ENCODE measurements around the gene S100A16. TPM values are rescaled to one million over a fixed set of nuclear protein-coding genes. Genes with fewer than 3 reads are reported as not detected.

The S100A16 gene
- total and polyA plus RNA-seq, 9 of the 15 experiments (the other 6 are each of a cell fraction or from before 2014, with no cell fraction given) = 1.6 to 6.9 (median 4.3) TPM

DNA sequence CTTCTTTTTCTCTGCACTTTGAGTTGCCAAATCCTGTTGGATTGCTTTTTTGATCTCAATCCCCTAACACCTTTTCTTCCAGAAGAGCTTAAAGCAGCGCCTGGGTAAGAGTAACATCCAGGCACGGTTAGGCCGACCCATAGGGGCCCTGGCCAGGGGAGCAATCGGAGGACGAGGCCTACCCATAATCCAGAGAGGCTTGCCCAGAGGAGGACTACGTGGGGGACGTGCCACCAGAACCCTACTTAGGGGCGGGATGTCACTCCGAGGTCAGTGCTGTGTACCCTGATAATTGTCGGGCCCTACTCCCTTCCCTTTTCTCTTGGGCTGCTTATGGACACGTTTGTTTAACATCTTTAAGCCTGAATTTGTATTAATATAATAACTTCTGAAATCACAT, 29.2 kb upstream of the S100A16 start:
- DNase-seq (ENCODE audit: extremely low read depth in 1 of 4, low spot score in 3 of 4) (no peak), ATAC-seq (no peak), FAIRE-seq (no peak)
- no peaks in the 10 kb centered on the region; the same call in 1 of the 2 replicates for H4K20me1 ChIP-seq (replicated peaks; ENCODE audit: control insufficient read depth, insufficient read depth, low read length)
- no peak overlapping the region for H2AFZ ChIP-seq (ENCODE audit: low read depth, low read length)
- TF ChIP-seq PHTF2 (CRISPR knock-in tag; IDR thresholded peaks at IDR 0.05) = no peak
- TF ChIP-seq SNIP1 (IDR thresholded peaks at IDR 0.05; ENCODE audit: low read depth) = no peak
- no peak for TF ChIP-seq BHLHE40 (IDR thresholded peaks at IDR 0.05; ENCODE audit: low read length)
- no peak for TF ChIP-seq CBX8 (IDR thresholded peaks at IDR 0.05; ENCODE audit: borderline replicate concordance, extremely low read depth, low read depth, low read length, poor library complexity, severe bottlenecking)
- TF ChIP-seq SMARCA4 (IDR thresholded peaks at IDR 0.05) = no peak
- TF ChIP-seq, protein P1, sequence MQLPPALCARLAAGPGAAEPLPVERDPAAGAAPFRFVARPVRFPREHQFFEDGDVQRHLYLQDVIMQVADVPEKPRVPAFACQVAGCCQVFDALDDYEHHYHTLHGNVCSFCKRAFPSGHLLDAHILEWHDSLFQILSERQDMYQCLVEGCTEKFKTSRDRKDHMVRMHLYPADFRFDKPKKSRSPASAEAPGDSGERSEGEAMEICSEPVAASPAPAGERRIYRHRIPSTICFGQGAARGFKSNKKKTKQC (CRISPR knock-in tag; IDR thresholded peaks at IDR 0.05) = no peak
- TF ChIP-seq RHOXF2B (CRISPR knock-in tag; conservative IDR thresholded peaks at IDR 0.05) = no peak
- TF ChIP-seq LARP7 (IDR thresholded peaks at IDR 0.05) = no peak
- TF ChIP-seq ETV5 (CRISPR knock-in tag; IDR thresholded peaks at IDR 0.05; ENCODE audit: low read depth) = no peak
- no peak for TF ChIP-seq MAFG (tag; conservative IDR thresholded peaks at IDR 0.05)
- TF ChIP-seq, protein P2, sequence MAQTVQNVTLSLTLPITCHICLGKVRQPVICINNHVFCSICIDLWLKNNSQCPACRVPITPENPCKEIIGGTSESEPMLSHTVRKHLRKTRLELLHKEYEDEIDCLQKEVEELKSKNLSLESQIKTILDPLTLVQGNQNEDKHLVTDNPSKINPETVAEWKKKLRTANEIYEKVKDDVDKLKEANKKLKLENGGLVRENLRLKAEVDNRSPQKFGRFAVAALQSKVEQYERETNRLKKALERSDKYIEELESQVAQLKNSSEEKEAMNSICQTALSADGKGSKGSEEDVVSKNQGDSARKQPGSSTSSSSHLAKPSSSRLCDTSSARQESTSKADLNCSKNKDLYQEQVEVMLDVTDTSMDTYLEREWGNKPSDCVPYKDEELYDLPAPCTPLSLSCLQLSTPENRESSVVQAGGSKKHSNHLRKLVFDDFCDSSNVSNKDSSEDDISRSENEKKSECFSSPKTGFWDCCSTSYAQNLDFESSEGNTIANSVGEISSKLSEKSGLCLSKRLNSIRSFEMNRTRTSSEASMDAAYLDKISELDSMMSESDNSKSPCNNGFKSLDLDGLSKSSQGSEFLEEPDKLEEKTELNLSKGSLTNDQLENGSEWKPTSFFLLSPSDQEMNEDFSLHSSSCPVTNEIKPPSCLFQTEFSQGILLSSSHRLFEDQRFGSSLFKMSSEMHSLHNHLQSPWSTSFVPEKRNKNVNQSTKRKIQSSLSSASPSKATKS (CRISPR knock-in tag; IDR thresholded peaks at IDR 0.05) = no peak
- TF ChIP-seq, protein P3, sequence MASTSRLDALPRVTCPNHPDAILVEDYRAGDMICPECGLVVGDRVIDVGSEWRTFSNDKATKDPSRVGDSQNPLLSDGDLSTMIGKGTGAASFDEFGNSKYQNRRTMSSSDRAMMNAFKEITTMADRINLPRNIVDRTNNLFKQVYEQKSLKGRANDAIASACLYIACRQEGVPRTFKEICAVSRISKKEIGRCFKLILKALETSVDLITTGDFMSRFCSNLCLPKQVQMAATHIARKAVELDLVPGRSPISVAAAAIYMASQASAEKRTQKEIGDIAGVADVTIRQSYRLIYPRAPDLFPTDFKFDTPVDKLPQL (IDR thresholded peaks at IDR 0.05; ENCODE audit: extremely low read depth, insufficient read length) = no peak
- TF ChIP-seq CAMTA2 (CRISPR knock-in tag; conservative IDR thresholded peaks at IDR 0.05) = no peak
- TF ChIP-seq ZNF41 (CRISPR knock-in tag; conservative IDR thresholded peaks at IDR 0.05) = no peak
- TF ChIP-seq, protein P4, sequence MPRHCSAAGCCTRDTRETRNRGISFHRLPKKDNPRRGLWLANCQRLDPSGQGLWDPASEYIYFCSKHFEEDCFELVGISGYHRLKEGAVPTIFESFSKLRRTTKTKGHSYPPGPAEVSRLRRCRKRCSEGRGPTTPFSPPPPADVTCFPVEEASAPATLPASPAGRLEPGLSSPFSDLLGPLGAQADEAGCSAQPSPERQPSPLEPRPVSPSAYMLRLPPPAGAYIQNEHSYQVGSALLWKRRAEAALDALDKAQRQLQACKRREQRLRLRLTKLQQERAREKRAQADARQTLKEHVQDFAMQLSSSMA (CRISPR knock-in tag; IDR thresholded peaks at IDR 0.05) = no peak
- TF ChIP-seq KLF6 (CRISPR knock-in tag; IDR thresholded peaks at IDR 0.05; ENCODE audit: borderline replicate concordance) = no peak
- 0 out of 4 replicates have a peak overlapping the region, but pooled peaks of 1 of the 2 experiments have one; percentile 2 for H3K9ac ChIP-seq (ENCODE audit: insufficient read depth in 1 of 2, low read depth in 2 of 2, low read length in 2 of 2)
- no peaks in the 10 kb centered on the region; a peak in 1 of 5 replicates for H3K4me1 ChIP-seq (replicated peaks in 1 of 2; ENCODE audit: control insufficient read depth in 2 of 2, insufficient read depth in 2 of 2, low read length in 2 of 2)
- peaks cover 23% of the 10 kb centered on the region for H3K79me2 ChIP-seq (ENCODE audit: control insufficient read depth, insufficient read depth, low read length)
- CTCF ChIA-PET (ENCODE audit: low intra/inter-chr PET ratio) = no interaction called here
- in situ Hi-C loops (cut with MboI) = no loop called here
- H3K27me3 ChIP-seq (ENCODE audit: control insufficient read depth in 2 of 2, insufficient read depth in 2 of 2, low read length in 2 of 2) = no peaks in the 10 kb centered on the region
- H3K27ac ChIP-seq (ENCODE audit: extremely low read depth, low read depth, low read length) = no peak overlapping the region
- H3K9me1 ChIP-seq (ENCODE audit: control insufficient read depth, insufficient read depth, low read length) = no peaks in the 10 kb centered on the region
- POLR2A ChIA-PET = interaction anchor here (0.8 to 11.6 kb wide), 3 partner anchors 8 to 147 kb away, joined by 3 to 205 read pairs (median 23); partner anchors contain the start of gene S100A13
- WGBS (ENCODE audit: insufficient coverage, low coverage, missing lambda C conversion rate) = 85% methylated on average over 10 of the region's 11 CpGs
- H3K4me3 ChIP-seq = no peak overlapping the region
- H3K4me2 ChIP-seq (ENCODE audit: insufficient read depth, low read length) = no peak overlapping the region
- intact Hi-C loops (cut with micrococcal nuclease) = no loop called here
- H3K9me3 ChIP-seq (replicated peaks; ENCODE audit: control insufficient read depth, insufficient read depth, low read depth, low read length) = no peaks in the 10 kb centered on the region
- BruUV-seq (replicated peaks) = no TSS peak
- peaks cover 99% of the 10 kb centered on the region for H3K36me3 ChIP-seq (ENCODE audit: control insufficient read depth, insufficient read depth, low read length)

Data from K562 (cell line).